GM18907 (cell line): ENCODE measurements around the gene CDRT4.

Experiments used
- ATAC-seq: cut with Tn5 transposase; IDR thresholded peaks from one replicate; pipeline ENCODE4 v1.9.1; 2021; ENCODE audit warnings: mild to moderate bottlenecking, moderate library complexity; ENCODE audit not compliant: unreplicated experiment

The CDRT4 gene

DNA sequence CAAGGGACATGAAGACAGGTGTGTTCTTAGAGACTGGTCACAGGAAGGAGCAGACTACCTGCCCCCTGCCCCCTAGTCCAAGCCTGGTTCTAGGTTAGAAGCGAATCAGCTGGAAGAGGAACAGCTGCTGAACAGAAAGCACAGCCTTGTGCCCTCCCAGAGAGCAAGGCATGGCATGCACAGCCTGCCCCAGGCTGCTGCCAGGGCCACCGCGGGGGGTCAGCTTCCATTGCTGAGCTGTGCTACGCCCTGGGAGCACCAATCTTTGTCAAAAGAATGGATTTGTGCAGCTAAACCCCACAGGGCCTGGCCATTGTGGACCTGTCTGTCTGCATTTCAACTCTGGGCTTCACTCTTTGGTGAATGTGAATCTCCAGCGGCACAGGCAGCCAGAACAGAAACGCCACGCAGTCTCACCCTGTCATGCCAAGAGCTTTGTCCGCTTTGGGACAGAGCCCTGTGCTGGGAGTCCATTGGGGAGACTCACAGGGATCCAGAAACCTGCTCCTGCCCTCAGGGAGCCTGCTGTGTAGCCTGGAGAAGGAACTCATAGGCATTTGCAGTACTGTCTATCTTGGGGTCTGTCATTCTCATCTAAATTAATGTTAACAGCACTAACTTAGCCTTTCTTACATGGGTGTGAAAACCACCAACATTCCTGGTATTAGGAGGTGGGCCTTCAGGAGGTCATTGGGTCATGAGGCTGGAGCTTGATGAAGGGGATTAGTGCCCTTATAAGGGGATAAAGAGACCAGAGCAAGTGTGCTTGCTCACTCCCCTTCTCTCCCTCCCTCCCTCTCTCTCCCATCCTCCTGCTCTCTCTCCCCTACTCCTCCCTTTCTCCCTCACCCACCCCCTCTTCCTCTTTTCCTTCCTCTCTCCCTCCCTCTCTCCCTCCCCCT is 25.6 kb upstream of the CDRT4 start:
- no peak for ATAC-seq

DNA sequence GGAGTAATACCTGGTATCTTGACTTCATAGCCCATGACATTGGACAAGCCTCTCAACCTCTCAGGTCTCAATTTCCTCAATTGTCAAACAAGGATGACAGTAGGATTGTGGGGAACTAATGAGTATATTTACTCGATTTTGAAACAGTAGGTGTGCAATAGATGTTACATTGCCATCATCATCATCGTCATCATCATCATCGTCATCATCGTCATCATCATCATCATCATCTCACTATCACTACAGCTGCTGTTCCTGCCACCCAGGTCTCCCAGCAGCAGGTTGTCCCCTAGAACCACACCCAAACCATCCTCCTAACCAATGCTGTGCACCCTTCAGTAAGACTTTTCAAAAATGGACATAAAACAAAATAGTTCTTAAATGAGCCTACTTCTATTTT is 24.8 kb upstream of the CDRT4 start:
- no peak for ATAC-seq

DNA sequence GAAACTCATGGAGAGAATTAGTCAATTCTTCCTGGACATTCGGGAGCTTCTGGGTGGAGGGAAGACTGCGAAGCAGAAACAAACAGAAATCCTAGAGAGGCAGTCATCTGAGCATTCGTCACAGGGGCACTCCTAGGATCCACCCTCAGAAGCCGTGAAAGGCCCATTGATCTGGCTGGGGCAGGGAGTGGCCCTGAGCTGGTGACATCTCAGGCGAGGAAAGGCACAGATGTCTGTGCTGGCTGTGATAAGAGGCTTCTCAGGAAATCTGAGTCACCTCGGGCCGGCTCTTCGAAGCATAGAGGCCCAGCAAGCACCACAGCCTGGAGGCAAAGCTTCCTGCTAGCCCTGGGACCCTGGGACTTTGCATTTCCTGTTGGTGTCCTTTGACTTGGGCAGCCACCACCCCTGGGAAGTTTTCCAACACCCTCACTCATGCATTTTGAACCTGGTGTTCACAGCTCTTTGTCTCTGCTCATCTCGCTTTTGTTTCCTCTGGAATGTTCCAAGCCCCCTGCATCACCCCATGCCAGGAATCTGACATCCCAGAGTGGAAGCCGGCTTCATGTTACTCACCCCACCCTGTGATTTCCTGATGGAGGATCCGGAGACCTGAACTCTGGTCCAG is 23.3 kb upstream of the CDRT4 start:
- no peak for ATAC-seq

DNA sequence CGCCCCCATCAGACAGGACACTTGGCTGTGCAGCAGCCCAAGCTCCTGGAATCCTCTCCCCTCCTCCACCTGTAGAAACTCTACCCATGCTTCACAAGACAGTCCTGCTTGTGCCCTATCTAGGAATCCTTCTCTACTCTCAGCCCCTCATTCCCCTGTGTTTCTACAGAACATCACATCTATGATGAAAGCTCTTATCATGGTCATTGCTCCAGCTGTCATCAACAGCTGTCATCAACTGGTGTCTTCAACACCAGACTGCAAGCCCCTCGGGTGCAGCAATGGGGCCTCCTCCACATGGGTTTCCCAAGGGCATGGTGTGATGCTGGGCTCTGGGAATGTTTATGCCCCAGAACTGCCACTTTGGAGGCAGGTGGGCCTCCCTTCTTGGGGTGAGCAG is 21.1 kb upstream of the CDRT4 start:
- ATAC-seq = no peak

DNA sequence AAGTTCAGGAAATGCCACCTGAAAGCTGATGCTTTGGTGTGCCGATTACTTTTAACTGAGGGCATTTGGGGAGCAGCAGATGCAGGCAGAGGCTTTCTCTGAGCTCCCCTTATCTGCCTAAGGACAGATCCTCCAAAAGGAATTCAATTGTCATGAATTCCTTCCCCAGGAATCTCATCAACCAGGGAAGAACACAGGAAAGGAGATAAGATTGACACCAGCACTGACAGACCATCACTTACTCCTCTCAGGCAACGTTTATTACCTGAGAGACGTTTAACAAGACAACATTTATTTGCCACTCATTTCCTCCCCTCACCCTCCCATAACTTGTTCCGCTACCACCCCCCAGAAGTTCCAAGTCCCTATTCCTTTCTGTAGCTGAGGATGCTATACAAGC is 17.6 kb upstream of the CDRT4 start:
- no peak for ATAC-seq

DNA sequence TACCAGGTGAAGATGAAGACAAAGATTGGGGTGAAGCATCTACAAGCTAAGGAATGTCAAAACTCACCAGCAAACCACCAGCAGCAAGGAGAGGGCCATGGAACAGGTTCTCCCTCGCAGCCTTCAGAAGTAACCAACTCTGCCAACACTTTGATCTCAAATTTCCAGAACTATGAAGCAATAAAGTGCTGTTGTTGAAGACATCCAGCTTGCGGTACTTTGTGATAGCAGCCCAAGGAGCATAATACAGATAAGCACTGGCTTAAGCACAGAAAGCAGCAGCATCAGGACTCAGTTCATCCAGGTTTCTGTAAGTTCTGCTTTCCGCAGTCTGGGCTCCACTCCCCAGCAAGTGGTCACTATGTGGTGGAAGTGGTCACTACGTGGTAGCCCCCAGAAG is 16.0 kb upstream of the CDRT4 start:
- no peak for ATAC-seq

DNA sequence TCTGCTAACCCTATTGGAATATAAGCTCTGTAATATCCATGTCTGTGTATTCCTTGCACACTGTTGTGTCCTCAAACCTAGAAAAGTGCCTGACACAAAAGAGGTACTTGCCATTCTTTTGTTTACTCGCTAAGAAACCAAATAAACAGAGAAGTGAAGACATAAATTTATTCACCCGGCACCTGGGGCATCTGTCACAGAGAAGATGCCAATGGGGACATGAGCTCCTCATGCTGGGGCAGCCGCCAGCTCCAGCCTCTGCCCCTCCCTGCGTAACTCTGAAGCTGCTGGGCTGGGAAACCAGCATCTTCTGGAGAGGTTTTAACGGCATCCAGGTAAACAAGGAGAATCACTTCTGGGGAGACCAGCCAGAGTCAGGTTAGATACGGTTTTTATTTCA is 15.1 kb upstream of the CDRT4 start:
- ATAC-seq = no peak

DNA sequence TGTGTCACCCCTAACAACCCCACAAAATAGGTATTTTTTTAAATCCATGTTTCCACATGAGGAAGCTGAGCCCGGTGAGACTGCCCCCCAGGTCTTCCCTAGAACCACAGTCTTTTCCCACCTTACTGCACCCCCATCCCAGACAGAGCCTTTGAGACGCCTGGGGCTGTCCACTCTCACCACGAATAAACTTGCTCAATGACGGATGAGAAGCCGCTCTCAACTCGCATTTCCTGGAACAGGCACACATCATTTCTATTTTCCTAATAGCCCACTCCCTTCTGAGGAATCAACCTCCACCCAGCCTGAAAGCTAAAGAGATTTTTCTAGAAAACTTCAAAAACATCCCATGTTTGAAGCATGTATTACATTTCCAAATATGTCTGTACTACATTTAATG is 14.1 kb upstream of the CDRT4 start:
- no peak for ATAC-seq

DNA sequence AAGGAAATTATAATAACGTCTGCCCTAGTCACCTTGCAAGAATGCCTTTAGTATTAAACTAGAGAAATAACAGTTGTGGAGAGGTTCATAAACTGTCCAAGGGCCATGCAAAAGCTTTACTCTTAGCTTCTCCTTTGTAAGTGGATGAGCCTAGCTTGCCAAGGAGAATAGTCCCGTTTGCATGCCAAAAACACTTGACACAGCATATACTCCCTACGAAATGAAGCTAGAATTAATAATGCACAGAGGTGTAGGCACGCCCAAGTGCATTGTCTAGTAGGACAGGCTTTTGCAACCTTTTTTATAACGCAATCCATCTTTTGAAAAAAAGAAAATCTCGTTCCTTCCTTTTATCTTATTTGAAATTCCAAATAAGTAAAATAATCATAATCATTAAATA is 12.8 kb upstream of the CDRT4 start:
- ATAC-seq = no peak

DNA sequence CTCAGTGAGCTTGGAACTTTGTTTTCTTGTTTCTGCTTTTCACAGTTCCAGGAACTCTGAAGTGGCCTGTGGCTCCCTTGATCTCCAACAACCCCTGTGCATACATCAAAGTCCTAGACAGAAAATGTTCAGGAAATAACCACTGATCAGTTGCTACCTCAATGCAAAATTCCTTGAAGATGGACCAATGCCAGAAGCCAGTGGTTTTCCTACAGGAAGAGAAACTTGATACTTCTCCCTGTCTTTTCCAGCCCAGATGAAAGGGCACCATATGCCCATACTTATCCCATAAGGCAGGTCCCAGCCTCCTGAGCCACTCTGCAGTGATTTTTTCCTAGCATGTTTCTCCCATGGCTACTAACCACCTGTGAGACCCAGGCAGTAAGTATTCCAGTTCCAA is 12.3 kb upstream of the CDRT4 start:
- no peak for ATAC-seq

DNA sequence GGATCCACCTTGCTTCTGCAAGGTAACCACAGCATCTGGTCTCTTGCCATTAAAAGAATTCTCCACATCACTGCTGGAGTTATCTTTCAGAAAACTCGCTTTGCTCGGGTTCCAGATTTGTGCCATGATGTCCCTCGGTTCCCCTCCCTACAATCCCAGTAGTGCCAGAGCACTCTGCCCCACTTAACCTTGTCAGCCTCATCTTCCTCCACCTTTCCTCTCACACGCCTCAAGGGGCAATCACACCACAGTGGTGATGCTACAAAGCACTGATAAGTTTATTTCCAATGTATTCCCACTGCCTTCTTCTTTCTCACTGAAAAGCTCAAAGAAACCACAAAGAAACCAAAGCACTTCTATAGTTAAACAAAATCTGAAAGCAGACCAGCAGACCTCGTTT is 11.4 kb upstream of the CDRT4 start:
- no peak for ATAC-seq

DNA sequence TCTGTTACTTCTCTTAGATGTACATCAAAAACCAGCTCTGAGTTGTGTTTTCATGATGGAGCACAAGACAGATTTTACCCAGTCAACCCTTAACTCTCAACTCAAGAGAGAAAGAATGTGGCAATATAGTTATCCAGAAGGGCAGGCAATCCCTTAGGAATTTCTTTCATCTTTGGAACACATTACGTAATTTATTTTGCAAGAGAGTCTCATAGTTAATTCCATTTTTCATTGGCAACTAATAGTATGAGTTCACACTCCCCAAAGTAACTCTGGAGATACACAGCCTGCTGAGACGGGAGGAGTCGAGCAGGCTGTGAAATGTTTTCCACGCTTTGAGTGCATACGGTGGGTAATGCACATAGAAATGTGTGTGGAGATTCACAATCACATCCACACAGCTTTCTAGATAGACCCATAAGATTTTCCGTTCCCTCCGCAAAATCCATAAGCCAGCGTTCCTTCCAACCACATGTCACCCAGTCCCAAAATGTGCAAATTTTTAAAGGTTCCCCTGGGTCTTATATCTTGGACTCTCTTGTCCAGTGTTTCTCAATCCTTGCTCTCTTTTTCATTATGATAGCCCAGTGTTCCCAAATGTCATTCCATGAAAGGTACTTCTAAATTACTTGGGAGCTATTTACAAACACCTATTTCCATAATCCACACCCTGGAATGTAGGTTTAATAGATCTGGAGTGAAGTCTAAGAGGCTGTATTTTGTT is 8.4 kb upstream of the CDRT4 start:
- ATAC-seq = no peak

DNA sequence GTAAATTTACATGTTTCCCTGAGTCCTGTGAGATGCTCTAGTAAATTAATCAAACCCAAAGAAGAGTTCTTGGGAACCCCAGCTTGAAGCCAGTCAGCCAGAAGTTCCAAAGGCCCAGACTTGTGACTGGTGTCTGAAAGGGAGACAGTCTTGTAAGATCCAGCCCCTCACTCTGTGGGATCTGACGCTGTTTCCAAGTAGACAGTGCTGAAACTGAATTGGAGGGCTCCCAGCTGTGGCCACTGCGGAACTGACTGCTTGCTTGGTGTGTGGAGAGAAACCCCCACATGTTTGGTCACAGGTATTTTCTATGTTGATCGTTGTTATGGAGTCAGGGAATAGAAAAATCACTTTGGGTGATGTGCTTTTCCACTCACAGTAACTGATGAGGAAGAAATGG is 5.5 kb upstream of the CDRT4 start:
- ATAC-seq = no peak

DNA sequence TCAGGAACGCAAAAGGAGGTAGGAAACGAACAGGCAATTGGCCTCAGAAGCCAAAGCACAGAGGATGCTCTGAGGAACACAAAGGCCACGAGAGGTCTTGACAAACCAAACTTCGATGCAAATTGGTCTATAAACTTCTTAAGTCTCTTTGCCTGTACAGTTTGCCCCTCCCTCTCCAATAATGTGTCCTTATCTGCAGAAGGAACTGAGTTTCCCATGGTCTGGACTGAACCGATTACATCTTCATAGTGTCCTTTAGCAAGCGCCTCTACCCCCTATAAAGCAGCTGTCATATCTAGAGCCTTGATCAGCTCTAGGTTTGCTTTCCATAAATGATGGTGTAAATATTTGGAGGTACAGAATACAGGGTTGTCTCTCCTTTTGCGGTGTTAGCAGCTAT is 3.1 kb upstream of the CDRT4 start:
- ATAC-seq = no peak

DNA sequence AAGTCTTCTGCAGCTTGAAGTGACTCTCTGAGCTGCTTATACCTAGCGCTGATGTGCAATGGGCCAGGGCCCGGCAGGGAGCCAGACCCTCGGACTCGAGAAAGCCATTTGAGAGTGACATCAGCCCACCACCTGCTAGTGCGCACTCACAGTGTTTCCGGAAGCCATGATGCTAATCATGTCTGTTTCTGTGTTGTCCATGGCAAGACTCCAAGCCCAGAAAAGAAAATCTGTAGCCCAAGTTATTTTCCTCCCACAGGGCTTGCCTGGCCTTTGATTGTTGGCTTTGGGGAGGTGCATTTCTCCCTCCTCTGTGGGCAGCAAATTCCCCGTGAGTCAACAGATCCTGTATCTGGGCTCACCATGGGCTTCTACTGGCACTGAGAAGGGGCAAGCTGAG is 1.8 kb upstream of the CDRT4 start:
- ATAC-seq = no peak

DNA sequence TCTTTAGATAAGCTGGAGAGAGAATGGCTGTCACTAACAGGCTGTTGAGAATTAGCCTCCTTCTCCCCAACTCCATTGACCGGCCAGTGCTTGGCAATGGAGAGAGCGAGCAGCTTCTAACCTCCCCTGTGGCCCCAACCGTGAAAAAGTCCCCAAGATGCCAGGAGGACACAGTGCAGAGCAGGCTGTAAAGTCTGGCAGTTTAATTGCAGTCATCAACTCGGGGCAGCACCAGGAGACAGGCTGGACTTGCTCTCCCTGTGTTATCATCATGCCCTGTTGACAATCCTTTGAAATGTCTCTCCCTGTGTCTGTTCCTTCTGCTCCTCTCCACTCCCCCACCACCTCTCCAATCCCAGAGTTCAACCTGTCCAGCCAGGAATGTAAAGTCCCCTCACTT is 705 bp upstream of the CDRT4 start:
- no peak for ATAC-seq

DNA sequence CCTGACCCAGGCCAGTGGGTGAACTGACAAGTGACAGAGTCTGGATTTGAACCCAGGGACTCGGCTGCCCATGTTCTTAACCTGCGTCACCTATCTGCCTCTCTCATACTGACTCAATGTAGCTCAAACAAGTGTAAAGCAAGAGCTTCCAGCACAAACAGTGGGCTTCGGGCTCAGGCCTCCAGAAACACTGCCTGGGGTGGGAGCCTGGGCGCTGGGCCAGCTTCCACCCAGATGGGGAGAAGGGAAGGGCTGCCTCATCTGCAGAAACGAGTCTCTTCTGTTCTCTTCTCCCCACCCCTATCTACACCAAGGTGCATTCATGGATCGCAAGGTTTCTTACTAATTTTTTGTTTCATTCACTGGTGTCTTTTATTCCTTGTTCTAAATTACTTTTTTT is 1.3 kb downstream of the CDRT4 start:
- ATAC-seq = no peak

DNA sequence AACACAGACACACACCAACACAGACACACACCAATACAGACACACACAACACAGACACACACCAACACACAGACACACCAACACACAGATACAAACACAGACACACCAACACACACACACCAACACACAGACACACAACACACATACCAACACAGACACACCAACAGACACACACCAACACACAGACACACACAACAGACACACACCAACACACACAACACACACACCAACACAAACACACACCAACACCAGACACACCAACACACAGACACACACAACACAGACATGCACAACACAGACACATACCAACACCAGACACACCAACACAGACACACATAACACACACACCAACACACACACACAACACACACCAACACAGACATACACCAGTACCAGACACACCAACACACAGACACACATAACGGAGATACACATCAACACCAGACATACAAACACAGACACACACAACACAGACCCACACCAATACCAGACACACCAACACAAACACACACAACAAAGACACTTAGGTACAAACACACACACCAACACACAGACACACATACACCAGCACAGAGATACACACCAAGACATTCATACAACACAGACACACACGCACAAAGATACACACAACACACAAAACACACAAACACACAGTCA is 2.2 kb downstream of the CDRT4 start:
- ATAC-seq = no peak

DNA sequence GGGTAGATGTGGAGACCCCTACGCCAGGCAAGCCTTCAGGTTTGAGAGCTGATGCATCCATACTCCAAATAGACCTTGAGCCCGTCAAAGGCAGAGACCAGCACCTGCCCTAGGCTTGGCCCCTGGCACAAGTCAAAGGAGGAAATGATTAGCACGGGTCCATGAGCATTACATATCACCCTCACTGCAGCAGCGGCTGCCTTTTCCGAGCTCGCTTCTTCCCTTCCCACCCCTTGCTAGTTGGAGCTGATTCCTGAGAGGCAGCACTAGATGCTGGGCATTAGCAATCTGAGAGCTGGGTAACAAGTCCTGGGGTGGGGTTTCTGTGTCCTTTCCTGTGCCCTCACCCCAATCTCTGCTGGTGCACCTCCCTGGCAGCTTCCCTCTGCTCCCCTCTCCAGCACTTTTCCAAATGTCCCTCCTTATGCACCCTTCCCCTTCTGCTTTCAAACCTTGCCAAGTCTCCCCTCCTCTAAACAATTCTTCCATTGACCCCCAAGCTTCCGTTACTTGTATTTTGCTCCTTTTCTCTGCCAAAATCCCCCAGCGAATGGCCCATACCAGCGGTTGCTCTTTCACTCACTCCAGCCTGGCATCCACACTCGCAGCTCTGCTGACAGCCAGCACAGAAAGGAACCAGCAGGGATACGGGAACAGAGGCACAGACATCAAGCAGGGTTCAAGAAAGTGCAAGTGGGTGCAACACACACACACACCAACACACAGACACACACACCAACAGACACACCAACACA is 3.0 kb downstream of the CDRT4 start:
- ATAC-seq = no peak

DNA sequence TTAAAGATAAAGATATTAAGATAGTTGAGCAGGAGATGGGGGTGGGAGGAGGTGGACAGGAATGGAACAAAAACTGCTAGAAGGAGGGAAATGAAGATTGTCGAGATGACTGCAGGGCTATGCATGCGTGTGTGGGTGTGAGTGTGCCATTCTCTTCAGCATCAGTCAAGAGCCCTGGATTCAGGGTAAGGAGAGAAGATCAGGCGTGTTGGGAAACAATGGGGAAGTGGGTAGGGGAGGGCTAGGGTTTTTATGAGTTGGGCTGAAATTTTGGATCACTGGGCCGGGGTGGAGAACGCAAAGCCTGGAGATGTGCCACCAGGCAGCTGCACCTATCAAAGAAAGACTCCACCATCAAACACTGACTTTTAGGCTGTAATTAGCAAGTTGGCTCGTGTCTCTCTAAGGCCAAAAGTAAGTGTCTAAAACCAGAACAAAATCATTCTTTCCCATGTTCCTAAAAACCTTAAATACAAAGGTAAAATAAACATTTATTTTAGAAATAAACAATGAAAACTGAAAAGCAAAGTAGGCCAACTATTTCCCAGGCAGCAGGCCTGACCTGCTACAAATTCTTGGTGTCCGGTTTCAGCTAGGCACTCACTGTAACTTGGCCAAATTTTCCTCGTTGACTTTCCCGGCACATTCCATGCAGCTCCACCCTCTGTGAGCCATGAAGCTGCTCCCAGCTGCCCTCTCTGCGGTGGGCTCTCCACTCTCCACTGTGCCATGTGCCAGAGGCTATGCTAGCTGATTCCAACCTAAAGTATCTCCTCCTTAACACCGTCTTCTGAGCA is 4.2 kb downstream of the CDRT4 start:
- no peak for ATAC-seq
